ENCODE measurements around the gene SCN8A.

SCN8A gene

DNA sequence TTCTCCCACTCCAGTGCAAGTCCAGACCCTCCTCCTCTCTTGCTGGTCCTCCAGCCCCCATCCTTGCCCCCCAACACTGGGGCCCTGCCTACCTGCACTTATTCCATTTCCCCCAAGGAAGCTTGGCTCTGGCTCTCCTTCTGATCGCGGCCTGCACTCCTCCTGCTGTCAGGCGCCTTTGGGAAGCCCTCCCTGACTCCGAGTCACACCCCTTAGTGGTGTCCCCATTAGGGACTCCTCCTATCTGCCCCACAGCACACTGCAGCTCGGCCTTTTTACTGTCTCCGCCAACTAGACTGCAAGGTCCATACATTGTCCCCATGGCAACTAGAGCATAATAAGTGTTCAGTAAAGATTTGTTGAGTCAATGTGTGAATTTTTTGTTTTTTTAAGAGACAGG is 224.5 kb downstream of the SCN8A start:
- Mint-ChIP-seq H3K27ac (peak overlapping the region; percentile 40), H3K36me3 (ENCODE audit: low read depth) (peaks cover 11% of the 10 kb centered on the region), H3K27me3 (ENCODE audit: low read depth, poor library complexity) (peaks cover 29% of the 10 kb centered on the region), H3K9me3 (no peaks in the 10 kb centered on the region), H3K4me1 (peaks cover 57% of the 10 kb centered on the region), H3K4me3 (peak overlapping the region; percentile 81)
- DNase-seq, result no peak
- TF ChIP-seq, protein P1, sequence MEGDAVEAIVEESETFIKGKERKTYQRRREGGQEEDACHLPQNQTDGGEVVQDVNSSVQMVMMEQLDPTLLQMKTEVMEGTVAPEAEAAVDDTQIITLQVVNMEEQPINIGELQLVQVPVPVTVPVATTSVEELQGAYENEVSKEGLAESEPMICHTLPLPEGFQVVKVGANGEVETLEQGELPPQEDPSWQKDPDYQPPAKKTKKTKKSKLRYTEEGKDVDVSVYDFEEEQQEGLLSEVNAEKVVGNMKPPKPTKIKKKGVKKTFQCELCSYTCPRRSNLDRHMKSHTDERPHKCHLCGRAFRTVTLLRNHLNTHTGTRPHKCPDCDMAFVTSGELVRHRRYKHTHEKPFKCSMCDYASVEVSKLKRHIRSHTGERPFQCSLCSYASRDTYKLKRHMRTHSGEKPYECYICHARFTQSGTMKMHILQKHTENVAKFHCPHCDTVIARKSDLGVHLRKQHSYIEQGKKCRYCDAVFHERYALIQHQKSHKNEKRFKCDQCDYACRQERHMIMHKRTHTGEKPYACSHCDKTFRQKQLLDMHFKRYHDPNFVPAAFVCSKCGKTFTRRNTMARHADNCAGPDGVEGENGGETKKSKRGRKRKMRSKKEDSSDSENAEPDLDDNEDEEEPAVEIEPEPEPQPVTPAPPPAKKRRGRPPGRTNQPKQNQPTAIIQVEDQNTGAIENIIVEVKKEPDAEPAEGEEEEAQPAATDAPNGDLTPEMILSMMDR (IDR thresholded peaks at IDR 0.05), result no peak

DNA sequence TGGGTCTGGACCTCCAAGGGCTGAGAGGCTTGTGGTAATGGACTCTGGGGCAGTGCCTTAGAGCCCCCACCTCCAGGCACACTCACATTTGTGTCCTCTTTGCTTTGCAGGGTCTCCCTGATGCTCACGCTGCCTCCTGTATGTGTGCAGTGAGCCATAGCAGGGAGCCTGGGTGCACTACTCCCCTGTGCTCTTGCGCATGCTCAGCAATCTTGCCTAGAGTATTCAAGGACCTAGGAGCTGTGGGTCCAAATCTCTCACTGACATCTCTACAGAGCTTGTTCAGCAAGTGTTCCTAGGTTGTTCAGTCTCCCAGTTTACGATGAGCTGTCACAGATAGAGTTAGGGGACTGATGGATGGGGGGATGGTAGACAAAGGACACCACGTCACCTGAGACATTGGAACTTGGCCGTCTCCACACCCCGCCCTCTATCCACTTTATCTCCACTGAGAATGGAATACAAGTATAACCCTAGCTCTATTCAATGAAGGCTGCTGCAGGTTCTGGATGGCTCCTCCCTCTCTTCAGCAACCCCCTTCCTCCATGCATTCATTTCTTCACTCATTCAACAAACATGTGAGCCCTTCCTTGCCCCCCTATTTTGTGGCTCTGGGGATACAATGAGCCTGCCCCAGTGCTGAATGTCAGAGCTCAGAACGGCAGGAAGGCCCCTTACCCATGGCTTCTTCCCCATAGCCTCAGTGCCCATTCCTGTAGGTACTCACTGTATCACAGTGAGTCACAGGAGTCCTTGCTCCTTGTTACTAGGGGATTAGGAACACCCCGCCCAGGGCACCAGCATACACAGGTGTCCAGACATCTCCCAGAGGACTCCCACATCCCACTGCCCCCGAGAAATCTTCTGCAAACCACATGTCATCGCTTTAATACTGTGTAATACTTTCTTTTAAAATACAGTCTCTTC is 226.3 kb downstream of the SCN8A start:
- peaks cover 32% of the 10 kb centered on the region for H3K27me3 Mint-ChIP-seq (ENCODE audit: low read depth, poor library complexity)
- no peak overlapping the region for H3K27ac Mint-ChIP-seq
- H3K36me3 Mint-ChIP-seq (ENCODE audit: low read depth), result peaks cover 15% of the 10 kb centered on the region
- no peaks in the 10 kb centered on the region for H3K9me3 Mint-ChIP-seq
- H3K4me3 Mint-ChIP-seq, result no peak overlapping the region
- TF ChIP-seq, protein P1 (IDR thresholded peaks at IDR 0.05), result no peak
- no peak for DNase-seq
- peaks cover 45% of the 10 kb centered on the region for H3K4me1 Mint-ChIP-seq

DNA sequence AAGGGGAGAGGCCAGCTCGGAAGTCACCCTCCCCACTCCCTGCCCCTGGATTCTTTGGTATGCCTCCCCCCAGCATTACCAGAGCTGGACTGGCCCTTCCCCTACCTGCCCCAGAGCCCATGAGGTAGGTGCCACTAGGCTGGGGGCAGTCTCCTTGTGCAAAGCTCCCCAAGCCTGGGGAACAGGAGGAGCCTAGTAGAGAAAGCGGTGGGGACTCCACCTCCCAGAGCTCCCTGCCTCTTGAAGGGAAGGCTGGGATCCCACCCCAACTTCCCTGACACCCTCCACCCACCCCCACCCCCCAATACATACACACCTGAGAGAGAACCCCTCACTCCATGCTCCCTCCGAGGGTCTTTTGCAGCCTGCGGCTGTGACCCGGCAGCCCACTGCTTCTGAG is 227.1 kb downstream of the SCN8A start:
- Mint-ChIP-seq H3K36me3 (ENCODE audit: low read depth) (peaks cover 23% of the 10 kb centered on the region), H3K4me3 (no peak overlapping the region), H3K4me1 (peaks cover 45% of the 10 kb centered on the region), H3K9me3 (no peaks in the 10 kb centered on the region), H3K27ac (no peak overlapping the region), H3K27me3 (ENCODE audit: low read depth, poor library complexity) (peaks cover 37% of the 10 kb centered on the region)
- TF ChIP-seq, protein P1 (IDR thresholded peaks at IDR 0.05), result no peak
- no peak for DNase-seq

DNA sequence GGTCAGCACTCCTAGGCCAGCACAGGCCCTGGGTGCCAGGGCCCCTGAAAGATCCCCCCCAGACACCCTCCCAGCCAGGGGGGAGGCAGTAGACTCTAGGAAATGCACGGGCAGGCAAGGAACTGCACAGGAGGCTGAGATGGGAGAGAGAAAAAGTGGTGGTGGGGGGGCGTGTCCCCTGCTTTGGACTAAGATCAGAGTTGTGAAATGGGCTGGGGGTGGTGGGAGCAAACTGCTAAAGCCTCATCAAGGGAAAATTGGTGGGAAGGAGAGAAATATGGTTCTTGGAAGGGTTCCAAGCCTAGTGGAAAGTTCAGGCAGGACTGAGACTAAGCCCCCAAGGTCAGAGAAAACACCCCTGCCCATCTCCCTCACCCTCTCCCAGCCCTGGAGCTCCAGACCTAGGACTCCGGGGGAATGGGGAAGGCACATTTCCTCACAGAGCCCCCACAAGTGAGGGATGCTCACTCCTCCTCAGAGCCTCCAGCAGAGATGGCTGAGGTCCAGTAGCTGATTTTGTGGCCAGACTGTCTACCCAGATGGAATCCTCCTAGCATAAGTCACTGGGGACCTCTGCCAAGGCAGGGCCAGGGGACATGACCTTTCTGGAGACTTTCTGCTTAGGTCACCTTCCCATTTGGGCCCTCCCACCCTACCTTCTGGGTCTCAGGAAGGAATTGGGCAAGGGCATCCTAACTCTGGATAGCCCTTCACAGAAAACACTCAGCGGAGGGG is 227.7 kb downstream of the SCN8A start:
- no peak overlapping the region for H3K4me3 Mint-ChIP-seq
- no peaks in the 10 kb centered on the region for H3K9me3 Mint-ChIP-seq
- DNase-seq, result no peak
- peaks cover 34% of the 10 kb centered on the region for H3K27me3 Mint-ChIP-seq (ENCODE audit: low read depth, poor library complexity)
- H3K36me3 Mint-ChIP-seq (ENCODE audit: low read depth), result peaks cover 24% of the 10 kb centered on the region
- H3K4me1 Mint-ChIP-seq, result peaks cover 49% of the 10 kb centered on the region
- TF ChIP-seq, protein P1 (IDR thresholded peaks at IDR 0.05), result no peak
- H3K27ac Mint-ChIP-seq, result no peak overlapping the region

DNA sequence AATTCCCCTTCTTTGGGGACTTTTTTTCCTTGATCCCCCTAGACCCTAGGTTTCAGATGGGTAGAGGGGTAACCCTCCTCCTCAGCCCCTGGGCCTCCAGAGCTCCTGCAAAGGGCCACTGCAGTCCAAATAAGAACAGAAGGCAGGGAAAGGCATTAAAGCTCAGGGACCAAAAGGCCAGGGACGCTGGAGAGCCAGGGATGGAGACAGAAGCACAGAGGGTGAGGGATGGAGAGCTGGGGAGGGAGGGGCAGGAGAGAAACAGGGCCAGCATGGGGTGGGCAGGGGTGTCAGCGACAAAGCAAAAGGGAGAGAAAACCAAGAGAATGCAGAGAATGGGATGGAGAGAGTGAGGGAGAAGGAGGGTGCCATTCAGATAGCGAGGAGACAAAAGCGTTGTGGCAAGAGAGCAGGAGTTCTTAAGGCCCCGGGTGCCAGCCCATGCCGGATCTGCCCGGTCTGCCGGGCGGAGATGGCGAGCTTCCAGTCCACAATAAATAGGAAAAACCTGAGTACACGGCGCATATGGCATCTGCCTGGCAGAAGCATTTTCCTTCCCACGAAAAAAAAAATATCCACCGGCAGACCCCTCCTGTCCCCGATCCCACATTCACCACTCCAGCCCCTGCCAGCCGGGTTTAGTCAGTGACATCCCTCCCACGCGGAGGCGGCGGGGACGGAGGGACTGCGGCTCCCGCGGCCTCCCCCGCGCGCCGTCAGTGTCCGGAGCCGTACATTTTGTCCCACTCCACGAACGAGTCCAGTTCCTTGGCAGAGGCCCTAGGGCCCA is 228.9 kb downstream of the SCN8A start:
- H3K4me3 Mint-ChIP-seq, result peak overlapping the region; percentile 61
- H3K27ac Mint-ChIP-seq, result no peak overlapping the region
- H3K27me3 Mint-ChIP-seq (ENCODE audit: low read depth, poor library complexity), result peaks cover 31% of the 10 kb centered on the region
- peaks cover 57% of the 10 kb centered on the region for H3K4me1 Mint-ChIP-seq
- no peak for DNase-seq
- H3K36me3 Mint-ChIP-seq (ENCODE audit: low read depth), result peaks cover 24% of the 10 kb centered on the region
- H3K9me3 Mint-ChIP-seq, result no peaks in the 10 kb centered on the region
- TF ChIP-seq, protein P1 (IDR thresholded peaks at IDR 0.05), result no peak

Data from nephron progenitor cell (in vitro differentiated cells).